LNCAP (cell line): ENCODE results near the gene KRTAP10-7.

Experiments used
- TF ChIP-seq, protein P1 (sequence below): fragments of 450-650 bp; IDR thresholded peaks from 2 replicates; pipeline ENCODE4 v1.5.1; 2017; ENCODE audit warnings: mild to moderate bottlenecking

KRTAP10-7 gene

GRCh38 chr21:44581158-44581557 is 19.2 kb upstream of the KRTAP10-7 start:
- TF ChIP-seq, protein P1, sequence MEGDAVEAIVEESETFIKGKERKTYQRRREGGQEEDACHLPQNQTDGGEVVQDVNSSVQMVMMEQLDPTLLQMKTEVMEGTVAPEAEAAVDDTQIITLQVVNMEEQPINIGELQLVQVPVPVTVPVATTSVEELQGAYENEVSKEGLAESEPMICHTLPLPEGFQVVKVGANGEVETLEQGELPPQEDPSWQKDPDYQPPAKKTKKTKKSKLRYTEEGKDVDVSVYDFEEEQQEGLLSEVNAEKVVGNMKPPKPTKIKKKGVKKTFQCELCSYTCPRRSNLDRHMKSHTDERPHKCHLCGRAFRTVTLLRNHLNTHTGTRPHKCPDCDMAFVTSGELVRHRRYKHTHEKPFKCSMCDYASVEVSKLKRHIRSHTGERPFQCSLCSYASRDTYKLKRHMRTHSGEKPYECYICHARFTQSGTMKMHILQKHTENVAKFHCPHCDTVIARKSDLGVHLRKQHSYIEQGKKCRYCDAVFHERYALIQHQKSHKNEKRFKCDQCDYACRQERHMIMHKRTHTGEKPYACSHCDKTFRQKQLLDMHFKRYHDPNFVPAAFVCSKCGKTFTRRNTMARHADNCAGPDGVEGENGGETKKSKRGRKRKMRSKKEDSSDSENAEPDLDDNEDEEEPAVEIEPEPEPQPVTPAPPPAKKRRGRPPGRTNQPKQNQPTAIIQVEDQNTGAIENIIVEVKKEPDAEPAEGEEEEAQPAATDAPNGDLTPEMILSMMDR = no peak

GRCh38 chr21:44582055-44582454 is 18.3 kb upstream of the KRTAP10-7 start:
- TF ChIP-seq, protein P1 = no peak

- TF ChIP-seq, protein P1 = no peak
These were observed 17.2 kb upstream of the KRTAP10-7 start for GRCh38 chr21:44583089-44583799.

- TF ChIP-seq, protein P1 = no peak
These were observed 16.6 kb upstream of the KRTAP10-7 start for GRCh38 chr21:44583800-44584147.

DNA sequence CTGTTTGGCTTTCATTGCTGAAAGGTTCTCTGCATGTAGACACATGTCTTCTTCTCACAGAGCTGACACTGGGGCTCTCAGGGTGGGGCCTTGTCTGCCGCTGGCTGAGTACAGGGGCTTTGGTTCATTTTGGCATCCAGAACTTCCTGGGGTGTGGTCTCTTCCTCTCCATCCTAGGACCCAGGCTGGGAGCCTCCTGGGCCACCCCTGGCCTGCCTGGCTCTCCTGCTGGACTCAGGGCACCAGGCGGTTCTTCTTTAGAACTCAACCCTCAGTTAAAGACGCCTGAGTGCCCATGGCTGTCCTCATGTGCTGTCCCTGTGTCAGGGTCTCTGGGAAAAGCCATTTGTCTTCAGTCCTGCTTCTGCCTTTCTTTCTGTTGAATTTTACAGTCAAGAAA is 14.5 kb upstream of the KRTAP10-7 start:
- TF ChIP-seq, protein P1 = no peak

- TF ChIP-seq, protein P1 = no peak
These were observed 11.3 kb upstream of the KRTAP10-7 start for GRCh38 chr21:44589094-44589493.

DNA sequence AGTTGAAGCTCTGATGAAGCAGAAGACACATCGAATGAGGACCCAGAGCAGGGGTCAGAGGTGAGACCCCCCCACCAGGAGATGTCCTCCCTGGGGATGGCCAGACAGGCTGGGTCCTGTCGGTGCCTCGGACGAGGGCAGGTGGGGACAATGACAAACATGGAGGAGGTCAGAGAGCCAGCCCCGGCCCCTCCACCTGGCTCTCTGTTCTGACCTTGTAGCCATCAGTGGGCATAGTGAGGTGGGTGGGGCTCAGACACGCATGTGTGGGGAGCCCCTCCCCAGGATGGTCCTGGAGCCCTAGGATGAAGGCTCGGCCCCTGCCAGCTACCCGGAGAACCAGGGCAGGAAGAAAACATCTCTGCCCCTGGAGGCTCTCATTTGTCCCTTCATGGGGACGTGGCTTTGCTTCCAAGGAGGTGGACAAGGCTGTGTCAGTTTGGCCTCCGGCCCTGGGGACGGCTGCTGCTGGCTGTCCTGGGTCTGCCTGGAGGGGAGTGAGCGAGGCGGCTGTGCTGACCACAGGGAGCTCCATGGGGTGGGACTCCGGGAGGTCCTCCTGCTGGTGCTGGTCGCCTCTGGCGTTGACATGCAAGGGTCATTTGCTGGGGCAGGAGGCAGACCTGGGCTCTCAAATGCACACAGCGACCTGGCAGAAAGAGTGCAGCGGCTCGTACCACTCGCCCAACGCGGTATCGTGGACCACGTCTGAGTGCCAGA is 10.7 kb upstream of the KRTAP10-7 start:
- TF ChIP-seq, protein P1 = no peak
